Esophagus squamous epithelium (tissue), 5 donors: ENCODE measurements around the gene RBPMS2. TPM values are rescaled to one million over a fixed set of nuclear protein-coding genes. Genes with fewer than 3 reads are reported as not detected.
A peak's percentile ranks its signal among the peaks of the same experiment; 100 is the strongest.
"Not testable (repeated sequence)": the region's sequence is repeated elsewhere in the genome, so short reads cannot be mapped to it uniquely, and the experiment has no call there.

Experiments
- DNase-seq: peaks from one replicate; lab custom pipeline; 2025; lab: John Stamatoyannopoulos, UW
- H3K27ac ChIP-seq, 4 donors: fragments of 200-600 bp; sonication (generic); one replicate each; pipeline ENCODE4 v1.5.1; 2016 to 2019; ENCODE audit warnings: mild to moderate bottlenecking in 1 of 4
- H3K27me3 ChIP-seq, 4 donors: fragments of 200-600 bp; sonication (generic); 1 replicate in 3 of 4; 2 replicates in 1 of 4; pipeline versions ENCODE4 v1.5.1 to v1.6.0; 2017 to 2021; ENCODE audit warnings: antibody characterized with exemption in 1 of 4
- H3K36me3 ChIP-seq, 3 donors: fragments of 200-600 bp; sonication (generic); one replicate each; pipeline ENCODE4 v1.5.1; 2016 to 2019
- H3K4me1 ChIP-seq, 3 donors: fragments of 200-600 bp; sonication (generic); one replicate each; pipeline ENCODE4 v1.5.1; 2017 to 2019
- H3K4me3 ChIP-seq, 4 donors: fragments of 200-600 bp; sonication (generic); 1 replicate in 3 of 4; 2 replicates in 1 of 4; pipeline ENCODE4 v1.5.1; 2016 to 2019; ENCODE audit warnings: mild to moderate bottlenecking in 2 of 4, moderate library complexity in 1 of 4
- H3K9me3 ChIP-seq, 3 donors: fragments of 200-600 bp; sonication (generic); one replicate each; pipeline ENCODE4 v1.5.1; 2016 to 2019
- CTCF ChIP-seq, 6 experiments: fragments of 450-650 bp in 4 of 6; fragments of 200-600 bp in 2 of 6; sonication (generic) in 2 of 6; IDR thresholded peaks; one replicate each; pipeline ENCODE4 v1.5.1; 2016 to 2019; ENCODE audit warnings: antibody characterized with exemption in 6 of 6, mild to moderate bottlenecking in 4 of 6, moderate library complexity in 4 of 6
- POLR2A ChIP-seq, 4 donors: fragments of 450-650 bp; IDR thresholded peaks; one replicate each; pipeline ENCODE4 v1.6.1; 2017; ENCODE audit warnings: antibody characterized with exemption in 4 of 4, mild to moderate bottlenecking in 4 of 4, moderate library complexity in 3 of 4
- WGBS, 2 donors: methylation state at CpG; one replicate each; pipeline ENCODE4 v1.1.5; 2018; 5-methylcytosine and 5-hydroxymethylcytosine counted together
- intact Hi-C: fragments of 100-400 bp; cut with DNase I; formaldehyde crosslinking; loops from one replicate; pipeline ENCODE4 v1.15.0; 2022
- total RNA-seq, 4 donors: library from RNA; depleted of rRNA; stranded (reverse); fragments of >200 nt; gene quantifications; one replicate each; pipeline ENCODE4 v1.1.0, GENCODE V29; 2016
- donor health status: DM: yes; HTN: yes; CAD: no.

The RBPMS2 gene
- total RNA-seq, 4 donors from 2014 or later: 0.75 to 5.0 (median 1.3) TPM; not detected in 1

GRCh38 chr15:64746356-64746755 lies 29.0 kb downstream of the RBPMS2 start:
- no peak for TF ChIP-seq CTCF (IDR thresholded peaks at IDR 0.05)
- TF ChIP-seq POLR2A (IDR thresholded peaks at IDR 0.05): no peak
- Histone ChIP-seq H3K4me3 (no peak overlapping the region), H3K9me3 (no peaks in the 10 kb centered on the region), H3K27me3 (peaks cover 0 to 16% (median 0%) of the 10 kb centered on the region in 4 donors), H3K27ac (peak overlapping the region in 1 of 4 donors; percentile 4), H3K36me3 (no peaks in the 10 kb centered on the region), H3K4me1 (peaks cover 0 to 14% (median 4%) of the 10 kb centered on the region in 3 donors)
- DNase-seq: no peak
- WGBS, 2 donors: 84 to 88% methylated on average over 5 of the region's 5 CpGs
- intact Hi-C loops: no loop called here

- intact Hi-C loops: loop anchor here (5.0 kb wide), 1 partner anchor 64 kb away; no protein-coding TSS in a partner anchor
- H3K27me3 ChIP-seq: peaks cover 0 to 16% (median 0%) of the 10 kb centered on the region in 4 donors
- peaks cover 7 to 36% (median 11%) of the 10 kb centered on the region in 3 donors for H3K4me1 ChIP-seq
- TF ChIP-seq POLR2A (IDR thresholded peaks at IDR 0.05) (no peak), CTCF (IDR thresholded peaks at IDR 0.05) (no peak)
- 90 to 95% methylated on average over 9 to 11 of the region's 11 CpGs for WGBS, 2 donors
- no peak for DNase-seq
- H3K4me3 ChIP-seq: no peak overlapping the region
- H3K9me3 ChIP-seq: no peaks in the 10 kb centered on the region
- no peaks in the 10 kb centered on the region for H3K36me3 ChIP-seq
- peak overlapping the region in 3 of 4 donors; percentile 64 to 88 (median 83) for H3K27ac ChIP-seq
Measured at GRCh38 chr15:64743691-64744090, 31.7 kb downstream of the RBPMS2 start.

GRCh38 chr15:64742921-64743320 lies 32.5 kb downstream of the RBPMS2 start:
- intact Hi-C loops: loop anchor here (5.0 kb wide), 1 partner anchor 64 kb away; no protein-coding TSS in a partner anchor
- Histone ChIP-seq H3K27me3 (peaks cover 0 to 8% (median 0%) of the 10 kb centered on the region in 4 donors), H3K4me1 (peaks cover 7 to 42% (median 8%) of the 10 kb centered on the region in 3 donors), H3K27ac (peak overlapping the region; percentile 12 to 88 (median 74)), H3K4me3 (no peak overlapping the region), H3K36me3 (no peaks in the 10 kb centered on the region), H3K9me3 (no peaks in the 10 kb centered on the region)
- TF ChIP-seq CTCF (IDR thresholded peaks at IDR 0.05): no peak
- no peak for TF ChIP-seq POLR2A (IDR thresholded peaks at IDR 0.05)
- 87 to 100% methylated on average over 3 to 7 of the region's 13 CpGs for WGBS, 2 donors
- no peak for DNase-seq

- Histone ChIP-seq H3K4me3 (no peak overlapping the region), H3K27ac (peak overlapping the region; percentile 12 to 88 (median 74)), H3K36me3 (no peaks in the 10 kb centered on the region), H3K4me1 (peaks cover 7 to 42% (median 8%) of the 10 kb centered on the region in 3 donors), H3K27me3 (peaks cover 0 to 3% (median 0%) of the 10 kb centered on the region in 4 donors), H3K9me3 (no peaks in the 10 kb centered on the region)
- WGBS, 2 donors: 72 to 83% methylated on average over 1 to 4 of the region's 8 CpGs
- intact Hi-C loops: loop anchor here (5.0 kb wide), 1 partner anchor 65 kb away; no protein-coding TSS in a partner anchor
- no peak for TF ChIP-seq CTCF (IDR thresholded peaks at IDR 0.05)
- TF ChIP-seq POLR2A (IDR thresholded peaks at IDR 0.05): no peak
- DNase-seq: no peak
Measured at GRCh38 chr15:64742385-64742784, 33.0 kb downstream of the RBPMS2 start.

GRCh38 chr15:64741708-64742107 lies 33.7 kb downstream of the RBPMS2 start:
- not testable (repeated sequence) for H3K27me3 ChIP-seq, H3K36me3 ChIP-seq, DNase-seq, H3K9me3 ChIP-seq, H3K4me3 ChIP-seq
- Histone ChIP-seq H3K4me1 (peaks cover 7 to 42% (median 8%) of the 10 kb centered on the region in 3 donors), H3K27ac (peak overlapping the region in 3 of 4 donors; percentile 74 to 88 (median 83))
- intact Hi-C loops: loop anchor here (5.0 kb wide), 1 partner anchor 66 kb away; no protein-coding TSS in a partner anchor
- WGBS, 2 donors: 86 to 92% methylated on average over 16 of the region's 16 CpGs
